ENCODE data around the gene TBCCD1.
"Not testable (repeated sequence)": the region's sequence is repeated elsewhere in the genome, so short reads cannot be mapped to it uniquely, and the experiment has no call there.

Gene TBCCD1

DNA sequence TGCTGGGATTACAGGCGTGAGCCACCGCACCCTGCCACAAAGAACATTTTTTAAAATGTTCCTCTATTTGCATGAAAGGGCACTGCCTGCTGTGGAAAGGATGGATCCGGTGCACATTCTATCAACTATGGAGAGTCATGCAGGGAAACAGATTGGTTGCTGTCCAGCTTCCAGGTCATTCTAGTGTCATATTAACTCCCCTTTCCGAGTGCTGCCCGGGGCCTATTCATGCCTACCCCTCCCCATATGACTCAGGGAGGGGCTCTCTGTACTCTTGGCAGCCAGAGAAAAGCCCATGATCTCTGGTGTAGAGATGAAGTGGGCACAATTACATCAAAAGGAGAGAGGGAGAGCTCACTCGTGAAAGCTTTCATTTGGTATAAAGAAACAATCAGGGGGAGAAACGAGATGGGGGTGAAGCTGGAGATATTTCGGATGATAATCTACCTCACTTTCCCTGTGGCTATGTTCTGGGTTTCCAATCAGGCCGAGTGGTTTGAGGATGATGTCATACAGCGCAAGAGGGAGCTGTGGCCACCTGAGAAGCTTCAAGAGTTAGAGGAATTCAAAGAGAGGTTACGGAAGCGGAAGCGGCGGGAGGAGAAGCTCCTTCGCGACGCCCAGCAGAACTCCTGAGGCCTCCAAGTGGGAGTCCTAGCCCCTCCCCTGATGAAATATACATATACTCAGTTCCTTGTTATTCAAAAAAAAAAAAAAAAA lies 29.6 kb upstream of the TBCCD1 start:
- in situ Hi-C loops (cut with MboI; ENCODE audit: low sequenced_read_pairs) = no loop called here

DNA sequence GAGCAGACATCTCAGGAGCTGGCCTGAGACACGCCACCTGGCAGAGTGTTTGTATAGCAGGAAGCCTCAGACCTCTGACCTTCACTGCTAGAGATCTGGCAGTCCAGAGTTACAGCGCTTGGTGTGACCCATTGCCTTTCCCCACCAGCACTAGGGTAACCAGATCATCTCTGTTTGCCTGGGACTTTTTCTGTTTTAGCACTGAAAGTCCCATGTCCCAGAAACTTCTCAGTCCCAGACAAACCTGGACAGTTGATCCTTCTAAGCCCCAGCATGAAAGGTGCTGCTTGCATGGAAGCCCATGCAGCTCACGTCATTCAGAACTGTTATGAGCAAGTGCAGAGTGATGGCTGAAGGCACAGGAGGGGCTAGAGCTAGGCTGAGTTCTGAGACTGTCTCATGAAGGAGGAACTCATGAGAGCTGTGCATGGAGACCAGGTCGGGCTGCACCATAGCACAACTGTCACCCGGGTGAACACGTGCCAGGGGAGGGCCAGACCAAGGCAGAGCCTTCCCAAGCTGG lies 27.5 kb upstream of the TBCCD1 start:
- in situ Hi-C loops (cut with MboI; ENCODE audit: low sequenced_read_pairs) = no loop called here

DNA sequence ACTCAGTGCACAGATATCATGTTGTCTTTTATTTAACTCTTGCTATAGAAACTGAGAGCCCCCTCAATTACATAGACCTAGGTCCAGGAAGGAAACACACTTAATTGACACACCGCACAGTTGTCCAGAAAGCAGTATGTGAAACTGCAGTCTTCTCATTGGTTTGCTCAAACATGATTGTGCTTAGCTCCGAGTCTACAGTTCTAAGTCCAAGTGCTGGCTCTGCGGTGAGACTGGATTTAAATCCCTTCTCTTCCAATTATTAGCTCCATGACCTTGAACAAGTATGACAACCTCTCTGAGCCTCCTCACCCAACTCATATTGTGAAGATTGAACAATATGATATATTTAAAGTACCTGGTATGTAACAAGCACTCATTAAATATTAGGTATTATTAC lies 26.7 kb upstream of the TBCCD1 start:
- in situ Hi-C loops (cut with MboI; ENCODE audit: low sequenced_read_pairs) = no loop called here

- in situ Hi-C loops (cut with MboI; ENCODE audit: low sequenced_read_pairs) = no loop called here
Observed at GRCh38 chr3:186592682-186593081, 25.5 kb upstream of the TBCCD1 start.

DNA sequence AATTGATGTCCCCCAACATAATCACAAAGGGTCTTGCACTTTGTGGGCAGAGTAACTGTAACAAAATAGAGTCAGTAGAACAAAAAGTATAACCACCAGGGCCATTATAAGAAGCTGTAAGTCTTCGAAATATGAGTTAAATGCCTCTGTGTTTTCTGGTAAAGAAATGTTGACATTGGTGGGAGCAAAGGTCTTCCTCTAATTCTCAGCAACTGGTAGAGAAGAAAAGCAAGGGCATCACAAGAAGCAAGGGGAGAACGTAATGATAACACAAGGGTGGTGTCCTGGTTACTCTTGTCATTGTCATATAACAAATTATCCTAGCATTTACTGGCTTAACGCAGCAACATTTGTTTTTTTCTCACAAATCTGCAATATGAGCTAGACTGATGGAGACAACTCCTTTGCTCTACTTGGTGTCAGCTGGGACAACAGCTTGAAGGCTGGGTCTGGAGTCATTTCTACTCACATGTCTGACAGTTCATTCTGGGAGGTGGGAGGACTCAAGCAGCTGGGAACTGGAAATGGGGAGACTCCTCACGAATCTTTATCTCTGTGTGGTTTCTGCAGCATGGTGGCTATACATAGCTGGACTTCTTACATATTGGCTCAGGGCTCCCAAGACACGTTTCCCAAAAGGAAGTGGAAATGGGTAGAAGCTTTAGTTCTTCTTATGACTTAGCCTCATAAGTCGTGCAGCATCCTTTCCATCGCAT lies 23.6 kb upstream of the TBCCD1 start:
- in situ Hi-C loops (cut with MboI; ENCODE audit: low sequenced_read_pairs) = no loop called here

GRCh38 chr3:186589856-186590579 lies 22.9 kb upstream of the TBCCD1 start:
- in situ Hi-C loops (cut with MboI; ENCODE audit: low sequenced_read_pairs) = no loop called here

DNA sequence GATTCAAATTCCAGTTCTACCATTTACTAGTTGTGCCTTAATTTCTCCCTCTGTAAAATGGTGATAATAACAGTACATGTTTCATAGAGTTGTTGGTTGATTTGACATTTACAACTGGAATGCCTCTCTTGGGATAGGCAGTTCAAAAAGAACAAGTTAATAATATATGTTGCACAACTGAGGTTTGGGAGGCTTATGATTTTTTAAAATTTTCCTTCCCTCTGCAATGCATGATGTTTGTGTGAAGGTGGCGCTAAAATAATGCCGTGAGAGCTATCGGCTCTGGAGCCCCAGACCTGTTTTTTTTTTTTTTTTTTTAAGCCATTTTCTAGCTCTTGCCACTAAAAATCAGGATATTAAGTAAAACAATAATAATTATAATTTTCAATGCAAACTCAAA lies 22.0 kb upstream of the TBCCD1 start:
- in situ Hi-C loops (cut with MboI; ENCODE audit: low sequenced_read_pairs) = no loop called here

DNA sequence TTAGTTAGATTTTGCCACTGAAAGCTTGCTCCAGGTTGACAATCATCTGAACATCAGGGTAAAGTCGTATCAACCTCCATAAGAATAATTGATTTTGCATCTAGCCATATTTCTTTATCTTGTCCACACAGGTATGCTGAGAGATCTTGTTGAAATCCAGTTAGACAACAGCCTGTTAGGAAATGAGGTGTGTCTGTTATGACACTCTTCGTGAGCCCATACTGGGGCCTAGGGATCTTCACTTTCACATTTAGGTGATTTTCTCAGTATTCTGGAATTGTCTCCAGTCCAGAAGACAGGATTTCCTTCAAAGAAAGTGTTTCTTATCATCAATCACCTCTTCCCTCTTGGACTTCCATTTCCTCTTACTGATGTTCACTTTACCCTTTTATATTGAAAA lies 21.5 kb upstream of the TBCCD1 start:
- in situ Hi-C loops (cut with MboI; ENCODE audit: low sequenced_read_pairs) = no loop called here

GRCh38 chr3:186587183-186587582 lies 20.0 kb upstream of the TBCCD1 start:
- in situ Hi-C loops (cut with MboI; ENCODE audit: low sequenced_read_pairs) = no loop called here

GRCh38 chr3:186586245-186586644 lies 19.1 kb upstream of the TBCCD1 start:
- in situ Hi-C loops (cut with MboI; ENCODE audit: low sequenced_read_pairs) = not testable (repeated sequence)

GRCh38 chr3:186583831-186584230 lies 16.7 kb upstream of the TBCCD1 start:
- in situ Hi-C loops (cut with MboI; ENCODE audit: low sequenced_read_pairs) = no loop called here

DNA sequence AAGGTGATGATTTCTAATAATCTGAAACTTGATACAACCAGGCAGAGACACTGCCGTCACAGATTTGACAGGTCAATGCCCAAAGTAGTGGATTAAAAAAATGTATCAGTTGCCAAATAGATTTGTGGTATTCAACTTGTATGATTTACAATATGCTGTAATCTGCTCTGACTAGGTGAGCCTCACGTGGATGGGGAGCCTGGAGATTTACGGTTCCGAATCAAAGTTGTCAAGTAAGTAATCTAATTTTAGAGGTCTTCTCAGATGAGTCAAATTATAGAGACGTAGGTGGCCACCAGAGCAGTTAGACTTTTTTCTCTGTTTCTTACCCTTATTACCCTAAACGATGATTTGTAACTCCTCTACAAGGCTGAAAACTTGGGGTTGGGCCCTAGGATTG lies 15.4 kb upstream of the TBCCD1 start:
- in situ Hi-C loops (cut with MboI; ENCODE audit: low sequenced_read_pairs) = no loop called here

- in situ Hi-C loops (cut with MboI; ENCODE audit: low sequenced_read_pairs) = no loop called here
Observed at GRCh38 chr3:186580785-186581184, 13.6 kb upstream of the TBCCD1 start.

GRCh38 chr3:186577521-186577920 lies 10.4 kb upstream of the TBCCD1 start:
- in situ Hi-C loops (cut with MboI; ENCODE audit: low sequenced_read_pairs) = no loop called here

DNA sequence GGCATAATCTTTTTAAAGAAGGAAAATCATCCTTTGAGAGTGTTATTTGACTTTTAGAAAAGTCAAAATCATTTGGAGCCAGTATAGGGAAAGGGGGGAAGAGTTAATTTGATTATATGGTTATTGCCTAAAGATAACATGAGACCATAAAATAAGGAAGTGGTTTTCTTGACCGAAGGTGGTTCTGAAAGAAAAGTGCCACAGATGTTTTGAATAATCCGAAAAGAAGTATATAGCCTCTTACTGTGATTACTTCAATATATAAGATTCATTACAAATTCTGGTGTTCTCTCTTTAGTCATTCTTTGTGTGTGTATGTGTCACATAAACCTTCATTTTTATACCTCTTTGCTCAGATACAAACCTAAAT lies 4.5 kb upstream of the TBCCD1 start:
- in situ Hi-C loops (cut with MboI; ENCODE audit: low sequenced_read_pairs) = no loop called here

- in situ Hi-C loops (cut with MboI; ENCODE audit: low sequenced_read_pairs) = no loop called here
Observed at GRCh38 chr3:186570941-186571643, 4.0 kb upstream of the TBCCD1 start.

DNA sequence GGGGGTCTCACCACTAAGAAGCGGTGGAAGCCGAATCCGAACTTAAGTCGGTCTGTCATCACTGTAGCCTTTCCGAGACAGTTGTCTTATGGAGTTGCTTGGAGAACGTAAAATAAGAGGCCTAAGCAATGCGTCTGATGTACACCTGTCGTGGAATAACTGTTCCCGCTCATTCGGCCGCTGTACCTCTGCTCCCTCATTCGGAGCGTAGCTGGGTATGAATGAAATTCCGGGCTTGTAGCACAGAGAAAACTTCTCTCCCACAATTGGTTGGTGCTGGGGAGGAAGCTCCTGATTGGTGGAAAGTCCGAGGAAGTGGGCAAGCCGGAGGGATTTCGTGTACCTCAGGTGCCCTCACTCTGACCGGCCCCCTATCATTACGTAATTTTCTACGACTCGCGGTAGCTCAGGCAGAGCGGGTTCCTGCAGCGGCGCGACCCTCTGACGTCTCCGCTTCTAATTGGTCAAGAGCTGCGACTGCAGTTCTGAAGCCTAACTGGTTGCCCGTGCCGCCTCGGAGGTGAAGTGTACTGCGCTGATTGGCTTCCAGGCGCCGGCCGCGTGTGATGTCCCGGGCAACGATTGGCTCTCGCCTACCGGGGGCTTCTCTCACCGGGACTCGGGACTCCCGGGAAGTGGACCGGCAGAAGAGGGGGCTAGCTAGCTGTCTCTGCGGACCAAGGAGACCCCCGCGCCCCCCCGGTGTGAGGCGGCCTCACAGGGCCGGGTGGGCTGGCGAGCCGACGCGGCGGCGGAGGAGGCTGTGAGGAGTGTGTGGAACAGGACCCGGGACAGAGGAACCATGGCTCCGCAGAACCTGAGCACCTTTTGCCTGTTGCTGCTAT lies 3.2 kb upstream of the TBCCD1 start, which contains the start of gene DNAJB11:
DNAJB11 (plus strand) TSS at position 625 of the 845 bp plus-strand sequence; CDS start at position 803, 178 bp downstream.
- in situ Hi-C loops (cut with MboI; ENCODE audit: low sequenced_read_pairs) = no loop called here

GRCh38 chr3:186569779-186570095 lies 2.6 kb upstream of the TBCCD1 start:
- in situ Hi-C loops (cut with MboI; ENCODE audit: low sequenced_read_pairs) = no loop called here

DNA sequence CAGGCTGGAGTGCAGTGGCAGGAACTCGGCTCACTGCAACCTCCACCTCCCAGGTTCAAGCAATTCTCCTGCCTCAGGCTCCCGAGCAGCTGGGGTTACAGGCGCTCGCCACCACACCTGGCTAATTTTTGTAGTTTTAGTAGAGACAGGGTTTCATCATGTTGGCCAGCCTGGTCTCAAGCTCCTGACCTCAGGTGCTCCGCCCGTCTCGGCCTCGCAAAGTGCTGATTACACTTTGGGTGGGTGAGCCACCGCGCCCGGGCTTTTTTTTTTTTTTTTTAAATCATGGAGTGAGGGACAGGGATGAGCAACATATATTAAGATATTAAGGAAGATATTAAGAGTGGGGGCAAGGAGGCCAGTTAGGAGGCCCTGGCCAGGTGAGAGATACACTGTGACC lies 2.2 kb upstream of the TBCCD1 start:
- in situ Hi-C loops (cut with MboI; ENCODE audit: low sequenced_read_pairs) = not testable (repeated sequence)

DNA sequence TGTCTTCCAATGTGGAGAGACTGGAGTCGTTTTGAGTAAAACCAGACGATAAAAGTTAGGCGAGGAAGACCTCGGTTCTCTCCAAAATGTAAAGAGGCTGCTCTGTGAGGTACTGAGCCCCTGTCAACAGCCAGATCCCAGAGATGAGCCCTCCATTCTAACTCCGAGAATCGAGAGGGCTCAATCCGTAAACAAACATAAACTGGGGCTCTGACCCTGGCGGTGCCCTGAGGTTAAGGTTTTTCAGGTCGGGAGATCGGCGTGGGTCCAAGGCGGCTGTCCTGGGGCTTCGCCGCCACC lies 417 bp downstream of the TBCCD1 start:
- in situ Hi-C loops (cut with MboI; ENCODE audit: low sequenced_read_pairs) = no loop called here

Data from HL-60/S4 treated with phorbol 12-myristate 13-acetate at 8.2 ng/mL for 4 days and 3 days (cell line).